GM12801 (cell line): Measurements from ENCODE around the gene CLMN.

ENCODE experiments used
- TF ChIP-seq, protein P1 (sequence below): IDR thresholded peaks from one replicate; pipeline ENCODE4 v1.5.1; 2011; ENCODE audit warnings: control low read depth; ENCODE audit not compliant: insufficient read length; ENCODE audit errors: extremely low read depth

CLMN gene

DNA sequence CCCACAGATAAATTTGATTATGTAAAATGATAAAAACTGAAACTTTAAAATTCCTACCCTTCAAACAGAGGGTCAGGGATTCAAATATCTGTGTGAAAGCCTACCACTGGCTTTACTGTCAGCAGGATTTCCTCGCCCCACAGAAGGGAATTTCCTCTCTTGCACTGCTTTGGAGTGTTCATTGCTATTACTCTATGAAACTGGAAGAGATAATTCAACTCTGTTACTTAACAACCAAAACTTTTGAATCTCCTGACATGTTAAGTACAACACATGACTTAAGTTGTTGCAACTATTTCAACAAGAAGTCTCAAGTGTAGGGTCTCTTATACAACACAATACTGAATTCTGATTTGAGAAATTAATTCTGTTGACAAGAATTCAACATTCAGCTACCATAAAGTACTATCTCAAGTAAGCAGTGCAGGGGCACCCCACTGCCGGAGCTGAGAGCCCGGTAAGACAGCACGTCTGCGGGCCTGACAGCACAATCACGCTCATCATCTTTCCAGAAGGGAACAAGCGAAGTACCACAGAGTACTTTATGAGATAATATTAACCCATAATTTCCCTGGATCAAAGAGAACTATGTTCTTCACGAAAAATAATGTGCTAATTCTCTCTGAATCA lies 185.3 kb downstream of the CLMN start:
- TF ChIP-seq, protein P1, sequence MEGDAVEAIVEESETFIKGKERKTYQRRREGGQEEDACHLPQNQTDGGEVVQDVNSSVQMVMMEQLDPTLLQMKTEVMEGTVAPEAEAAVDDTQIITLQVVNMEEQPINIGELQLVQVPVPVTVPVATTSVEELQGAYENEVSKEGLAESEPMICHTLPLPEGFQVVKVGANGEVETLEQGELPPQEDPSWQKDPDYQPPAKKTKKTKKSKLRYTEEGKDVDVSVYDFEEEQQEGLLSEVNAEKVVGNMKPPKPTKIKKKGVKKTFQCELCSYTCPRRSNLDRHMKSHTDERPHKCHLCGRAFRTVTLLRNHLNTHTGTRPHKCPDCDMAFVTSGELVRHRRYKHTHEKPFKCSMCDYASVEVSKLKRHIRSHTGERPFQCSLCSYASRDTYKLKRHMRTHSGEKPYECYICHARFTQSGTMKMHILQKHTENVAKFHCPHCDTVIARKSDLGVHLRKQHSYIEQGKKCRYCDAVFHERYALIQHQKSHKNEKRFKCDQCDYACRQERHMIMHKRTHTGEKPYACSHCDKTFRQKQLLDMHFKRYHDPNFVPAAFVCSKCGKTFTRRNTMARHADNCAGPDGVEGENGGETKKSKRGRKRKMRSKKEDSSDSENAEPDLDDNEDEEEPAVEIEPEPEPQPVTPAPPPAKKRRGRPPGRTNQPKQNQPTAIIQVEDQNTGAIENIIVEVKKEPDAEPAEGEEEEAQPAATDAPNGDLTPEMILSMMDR = no peak

DNA sequence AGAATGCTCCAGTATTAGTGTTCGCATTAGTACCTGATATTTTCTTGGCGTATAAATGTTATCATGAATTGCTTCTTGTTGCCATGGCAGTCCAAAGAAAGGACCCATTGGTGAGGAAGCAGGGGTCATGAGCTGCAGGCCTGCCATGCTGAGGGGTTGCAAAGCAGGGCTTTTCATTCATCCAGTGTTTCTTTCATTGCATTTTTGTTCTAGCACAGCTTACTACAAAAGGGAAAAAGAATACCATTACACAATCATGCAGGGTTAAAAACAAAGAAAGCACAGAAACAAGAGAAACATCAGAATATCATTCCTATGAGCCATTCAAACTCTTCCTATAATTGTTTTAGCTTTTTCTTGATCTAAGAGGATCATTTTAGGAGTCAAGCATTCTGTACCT lies 186.4 kb downstream of the CLMN start:
- TF ChIP-seq, protein P1 = no peak

DNA sequence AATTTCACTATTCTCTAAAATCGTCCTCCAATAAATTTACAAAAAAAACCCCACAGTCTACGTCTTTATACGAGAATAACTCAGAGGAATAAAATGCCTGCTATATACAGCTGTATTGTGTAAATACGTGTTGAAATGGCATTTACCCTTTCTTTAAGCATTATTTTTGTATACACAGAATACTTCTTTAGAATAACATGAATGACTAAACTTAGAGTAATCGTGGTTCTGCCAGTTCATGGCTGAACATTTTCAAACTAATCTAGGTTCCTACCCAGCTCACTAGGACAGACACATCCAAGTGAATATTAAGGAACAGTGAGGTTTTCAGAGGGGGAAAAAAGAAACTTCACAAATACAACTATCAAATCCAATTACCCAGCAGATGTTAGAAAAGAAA lies 186.9 kb downstream of the CLMN start:
- TF ChIP-seq, protein P1 = no peak
